ENCODE measurements around the gene RAVER2.

DNA sequence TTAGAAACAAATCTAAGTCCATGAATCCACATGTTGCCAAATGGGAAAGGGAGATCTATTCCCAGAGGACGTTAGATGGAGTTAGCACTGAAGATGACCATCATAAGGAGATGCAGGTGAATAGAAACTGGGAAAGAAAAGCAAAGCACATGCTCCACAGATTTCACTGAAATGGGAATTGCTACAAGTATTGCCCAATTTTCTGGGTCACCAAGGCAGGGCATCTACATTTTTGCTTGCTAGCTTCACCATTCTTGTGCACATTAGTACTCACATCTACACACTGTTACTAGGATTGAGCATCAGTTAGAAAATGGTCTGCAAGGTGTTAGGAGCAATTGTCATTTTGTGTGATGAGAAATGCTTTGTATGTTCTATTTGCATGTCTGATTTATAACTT is 122.4 kb downstream of the RAVER2 start:
- TF ChIP-seq, protein P1, sequence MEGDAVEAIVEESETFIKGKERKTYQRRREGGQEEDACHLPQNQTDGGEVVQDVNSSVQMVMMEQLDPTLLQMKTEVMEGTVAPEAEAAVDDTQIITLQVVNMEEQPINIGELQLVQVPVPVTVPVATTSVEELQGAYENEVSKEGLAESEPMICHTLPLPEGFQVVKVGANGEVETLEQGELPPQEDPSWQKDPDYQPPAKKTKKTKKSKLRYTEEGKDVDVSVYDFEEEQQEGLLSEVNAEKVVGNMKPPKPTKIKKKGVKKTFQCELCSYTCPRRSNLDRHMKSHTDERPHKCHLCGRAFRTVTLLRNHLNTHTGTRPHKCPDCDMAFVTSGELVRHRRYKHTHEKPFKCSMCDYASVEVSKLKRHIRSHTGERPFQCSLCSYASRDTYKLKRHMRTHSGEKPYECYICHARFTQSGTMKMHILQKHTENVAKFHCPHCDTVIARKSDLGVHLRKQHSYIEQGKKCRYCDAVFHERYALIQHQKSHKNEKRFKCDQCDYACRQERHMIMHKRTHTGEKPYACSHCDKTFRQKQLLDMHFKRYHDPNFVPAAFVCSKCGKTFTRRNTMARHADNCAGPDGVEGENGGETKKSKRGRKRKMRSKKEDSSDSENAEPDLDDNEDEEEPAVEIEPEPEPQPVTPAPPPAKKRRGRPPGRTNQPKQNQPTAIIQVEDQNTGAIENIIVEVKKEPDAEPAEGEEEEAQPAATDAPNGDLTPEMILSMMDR (IDR thresholded peaks at IDR 0.05), result no peak
- no peak for TF ChIP-seq POLR2A (IDR thresholded peaks at IDR 0.05)
- TF ChIP-seq POLR2AphosphoS5 (IDR thresholded peaks at IDR 0.05), result no peak
- TF ChIP-seq EP300 (IDR thresholded peaks at IDR 0.05; ENCODE audit: low read depth), result no peak
